DMS 273 (cell line): ENCODE results near the gene C9orf43.
A peak's percentile ranks its signal among the peaks of the same experiment; 100 is the strongest.
"Not testable (repeated sequence)": the region's sequence is repeated elsewhere in the genome, so short reads cannot be mapped to it uniquely, and the experiment has no call there.

Source experiments
- DNase-seq: peaks from one replicate; lab custom pipeline; 2025; ENCODE audit not compliant: unreplicated experiment; lab: John Stamatoyannopoulos, UW

C9orf43 gene

DNA sequence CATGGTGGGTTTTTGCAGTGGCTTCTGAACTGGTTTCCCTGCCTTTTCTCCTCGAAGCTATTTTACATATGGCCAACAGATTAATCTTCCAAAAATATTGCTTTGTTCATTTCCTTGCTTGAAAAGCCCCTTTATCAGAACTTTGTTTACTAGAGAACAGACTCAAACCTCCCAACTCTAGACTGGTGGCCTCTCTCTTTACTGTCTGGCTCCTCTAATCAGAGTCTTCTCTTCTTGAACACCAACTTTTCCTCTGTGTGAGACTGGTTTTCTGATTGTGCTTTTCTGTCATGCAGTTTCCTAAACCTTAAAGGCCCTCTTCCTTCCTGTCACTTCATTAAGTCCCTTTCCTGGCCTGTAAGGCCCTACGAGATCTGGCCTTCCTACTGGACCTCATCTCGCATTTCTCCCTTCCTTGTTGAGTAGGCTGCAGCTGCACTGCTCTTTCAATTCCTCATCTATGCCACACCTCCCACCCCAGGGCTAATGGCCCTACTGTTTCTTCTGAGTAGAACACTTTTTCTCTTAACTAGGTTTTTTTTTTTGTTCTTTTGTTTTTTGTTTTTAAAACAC, 5.7 kb downstream of the C9orf43 start:
- no peak for DNase-seq

DNA sequence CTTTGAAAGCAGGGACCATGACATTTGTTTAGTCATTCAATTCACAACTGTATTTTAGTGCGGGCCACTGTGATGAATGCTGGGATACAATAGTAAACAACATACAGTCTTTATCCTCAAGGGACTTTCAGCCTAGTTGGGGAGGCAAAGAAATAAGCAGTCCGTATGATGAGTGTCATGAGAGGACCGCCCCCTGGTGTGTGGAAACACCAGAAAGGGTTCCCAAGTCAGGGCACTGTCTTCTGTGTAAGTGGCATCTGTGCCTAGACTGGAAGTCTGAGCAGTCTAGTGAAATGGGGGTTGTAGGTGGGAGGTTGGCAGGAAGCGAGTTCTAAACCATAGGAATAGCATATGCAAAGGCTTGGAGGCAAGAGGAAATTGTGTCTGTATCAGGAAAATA, 6.8 kb downstream of the C9orf43 start:
- DNase-seq: no peak

DNA sequence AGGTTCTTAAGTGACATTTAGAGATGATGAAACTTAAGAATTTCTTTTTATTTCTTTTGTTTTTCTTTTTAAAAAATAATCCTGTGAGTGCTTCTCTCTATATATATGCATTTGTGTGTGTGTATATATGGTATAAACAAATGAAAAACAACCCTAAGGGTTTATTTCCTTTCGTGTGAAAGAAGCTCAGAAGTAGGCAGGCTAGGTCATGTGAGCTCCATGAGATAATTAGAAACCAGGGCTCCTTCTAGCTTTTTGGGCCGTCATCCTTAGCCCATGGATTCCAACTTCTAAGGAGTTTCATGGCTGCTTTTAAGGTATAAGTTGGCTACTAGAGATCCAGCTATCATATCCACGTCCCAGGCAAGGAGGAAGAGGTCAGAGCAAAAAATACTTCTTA, 11.2 kb downstream of the C9orf43 start:
- DNase-seq: no peak

DNA sequence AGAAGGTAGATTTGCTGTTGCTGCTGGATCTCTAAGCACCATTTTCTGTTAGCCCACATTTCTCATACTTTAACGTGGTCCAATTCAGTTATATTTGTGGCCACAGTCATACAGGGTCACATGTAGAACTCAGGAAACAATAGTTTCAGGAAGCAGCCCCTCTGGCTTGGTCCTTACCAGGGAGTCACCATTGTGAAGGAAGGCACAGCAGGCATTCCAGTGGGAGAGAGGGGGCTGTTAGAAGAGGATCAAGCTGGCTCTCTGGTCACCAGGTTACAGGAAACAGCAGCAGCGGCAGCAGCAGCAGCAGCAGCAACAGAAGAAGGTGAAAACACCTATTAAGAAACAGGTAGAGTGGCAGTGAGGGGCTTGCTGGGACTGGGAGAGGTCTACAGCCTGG, 14.5 kb downstream of the C9orf43 start:
- DNase-seq: no peak

DNA sequence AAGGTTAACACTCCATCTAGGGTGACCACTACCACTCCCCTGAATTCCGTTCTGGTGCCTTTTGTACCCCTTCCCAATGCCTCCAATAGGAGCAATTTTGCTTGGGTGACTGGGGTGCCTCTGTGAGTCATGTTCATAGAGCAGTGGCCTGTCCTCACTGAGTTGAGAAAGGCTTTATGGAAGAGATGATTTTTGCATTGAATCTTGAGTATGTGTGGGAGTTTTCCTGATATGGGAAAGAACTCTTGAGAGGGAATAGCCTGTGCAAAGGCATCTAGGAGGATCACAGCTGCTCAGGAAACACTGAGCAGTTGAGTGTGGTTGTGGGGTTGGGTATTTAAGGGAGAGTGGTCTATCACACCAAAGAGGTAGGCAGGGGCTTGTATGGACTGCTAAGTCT, 16.2 kb downstream of the C9orf43 start:
- DNase-seq: no peak

DNA sequence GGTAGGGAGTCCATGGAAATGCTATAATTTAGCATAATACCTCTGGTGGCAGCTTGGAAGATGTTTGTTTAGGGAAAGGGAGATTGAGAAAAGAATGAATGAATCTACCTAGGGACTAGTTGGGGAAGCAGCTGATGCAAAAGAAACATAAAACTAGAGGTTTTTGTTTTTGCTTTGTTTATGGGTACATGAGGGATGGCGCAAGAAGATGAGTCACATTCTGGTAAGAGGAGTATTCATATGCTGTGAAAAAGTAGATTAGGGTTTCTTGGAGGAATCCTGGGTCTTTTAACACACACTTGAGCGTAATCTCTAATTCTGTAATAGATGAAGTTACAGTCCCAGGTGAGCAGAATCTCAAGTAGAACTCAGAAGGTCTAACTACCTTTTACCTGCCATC, 17.1 kb downstream of the C9orf43 start:
- DNase-seq: no peak

DNA sequence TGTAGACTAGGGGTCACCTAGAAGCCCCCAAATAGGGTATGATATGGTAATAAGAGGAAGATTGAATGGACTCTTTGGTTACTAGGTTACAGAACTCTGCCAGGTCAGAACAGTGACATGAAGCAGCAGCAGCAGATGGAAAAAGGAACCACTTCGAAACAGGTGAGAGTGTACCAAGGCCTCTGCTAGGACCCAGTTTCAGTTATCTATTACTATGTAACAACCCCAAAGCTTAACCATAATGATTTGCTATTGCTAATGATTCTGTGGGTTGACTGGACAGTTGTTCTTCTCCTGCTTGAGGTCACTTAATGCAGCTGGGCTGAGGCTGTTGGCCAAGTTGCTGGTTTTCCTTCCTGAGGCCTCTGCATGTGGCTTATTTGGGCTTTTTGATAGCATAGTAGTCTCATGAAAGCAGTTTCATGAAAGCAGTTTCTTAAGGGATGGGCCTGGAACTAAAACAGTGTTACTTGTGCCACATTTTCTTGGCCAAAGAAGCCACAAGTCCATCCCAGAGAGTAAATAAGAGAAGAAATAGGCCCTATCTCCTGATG, 17.6 kb downstream of the C9orf43 start:
- DNase-seq: no peak

DNA sequence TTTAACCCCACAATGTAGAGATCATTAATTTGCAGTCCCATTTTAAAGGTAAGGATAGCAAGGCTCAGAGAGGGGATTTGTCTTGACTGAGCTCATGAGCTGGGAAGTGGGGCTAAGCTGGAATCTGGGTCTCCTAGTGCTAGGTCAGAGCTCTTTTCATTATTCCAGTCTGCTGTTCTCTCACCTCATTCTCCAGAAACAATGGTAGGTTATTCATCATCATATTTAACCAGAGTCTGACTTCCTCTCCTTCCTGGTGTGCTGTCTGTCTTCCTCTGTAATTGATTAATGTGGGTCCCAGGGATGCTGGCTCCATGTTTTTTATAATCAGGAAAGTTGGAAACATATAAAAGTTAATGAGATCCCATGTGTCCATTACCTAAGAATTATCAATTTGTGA, 20.6 kb downstream of the C9orf43 start:
- no peak for DNase-seq

DNA sequence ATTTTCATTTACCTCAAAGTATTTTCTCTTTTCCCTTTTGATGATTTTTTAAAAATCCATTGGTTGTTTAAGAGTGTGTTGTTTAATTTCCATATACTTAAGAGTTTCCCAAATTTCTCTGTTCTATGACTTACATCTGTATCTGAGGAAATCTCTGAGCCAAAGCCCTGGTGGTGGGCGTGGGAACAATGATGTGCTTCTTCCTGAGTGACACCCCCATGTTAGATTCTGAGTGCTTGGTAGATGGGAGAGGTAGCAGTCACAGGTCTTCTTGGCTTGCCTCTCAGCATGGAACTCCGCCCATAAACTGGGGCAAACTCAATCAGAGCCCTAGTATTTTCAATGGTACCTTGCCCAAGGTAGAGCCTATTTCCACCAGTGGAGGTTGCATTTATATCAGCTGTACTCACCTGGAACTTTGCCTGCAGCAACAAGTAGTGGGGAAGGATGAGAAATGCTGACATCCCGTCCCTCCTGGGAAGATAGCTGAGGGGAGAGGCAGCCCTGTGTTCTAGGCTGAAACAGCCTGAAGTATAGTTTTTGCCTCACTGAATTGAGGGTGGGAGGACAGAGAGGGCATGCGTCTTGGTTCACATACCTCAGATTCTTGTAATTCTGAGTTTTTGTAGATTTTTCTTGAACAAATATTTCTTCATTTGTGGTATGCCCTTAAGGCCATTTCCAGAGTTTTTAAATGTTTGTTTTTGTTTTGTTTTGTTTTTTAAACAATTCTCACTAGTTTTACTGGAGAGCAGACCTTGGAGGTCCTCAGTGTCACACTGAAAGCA, 26.4 kb downstream of the C9orf43 start:
- DNase-seq: no peak

DNA sequence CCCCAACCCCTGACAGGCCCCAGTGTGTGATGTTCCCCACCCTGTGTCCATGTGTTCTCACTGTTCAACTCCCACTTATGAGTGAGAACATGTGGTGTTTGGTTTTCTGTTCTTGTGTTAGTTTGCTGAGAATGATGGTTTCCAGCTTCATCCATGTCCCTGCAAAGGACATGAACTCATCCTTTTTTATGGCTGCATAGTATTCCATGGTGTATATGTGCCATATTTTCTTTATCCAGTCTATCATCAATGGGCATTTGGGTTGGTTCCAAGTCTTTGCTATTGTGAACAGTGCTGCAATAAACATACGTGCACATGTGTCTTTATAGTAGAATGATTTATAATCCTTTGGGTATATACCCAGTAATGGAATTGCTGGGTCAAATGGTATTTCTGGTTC, 27.2 kb downstream of the C9orf43 start:
- DNase-seq: not testable (repeated sequence)

DNA sequence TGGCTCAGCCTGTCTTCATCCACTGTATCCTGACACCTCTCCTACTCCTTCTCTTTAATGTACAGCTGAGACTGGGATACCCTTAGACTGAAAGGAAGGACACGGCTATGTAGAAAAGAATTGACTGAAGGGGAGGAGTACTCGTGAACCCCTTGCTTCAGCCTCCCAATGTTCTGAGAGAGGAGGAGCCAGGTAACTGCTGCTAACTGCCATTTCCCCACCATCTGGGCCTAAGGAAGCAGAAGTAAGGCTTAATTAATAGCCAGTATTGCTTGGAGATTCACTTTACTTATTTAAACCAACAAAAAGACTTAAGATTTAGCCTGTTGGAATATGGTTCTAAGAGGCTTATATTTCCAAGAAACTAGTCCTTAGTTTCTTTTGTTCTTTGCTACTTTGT, 34.2 kb downstream of the C9orf43 start:
- no peak for DNase-seq

DNA sequence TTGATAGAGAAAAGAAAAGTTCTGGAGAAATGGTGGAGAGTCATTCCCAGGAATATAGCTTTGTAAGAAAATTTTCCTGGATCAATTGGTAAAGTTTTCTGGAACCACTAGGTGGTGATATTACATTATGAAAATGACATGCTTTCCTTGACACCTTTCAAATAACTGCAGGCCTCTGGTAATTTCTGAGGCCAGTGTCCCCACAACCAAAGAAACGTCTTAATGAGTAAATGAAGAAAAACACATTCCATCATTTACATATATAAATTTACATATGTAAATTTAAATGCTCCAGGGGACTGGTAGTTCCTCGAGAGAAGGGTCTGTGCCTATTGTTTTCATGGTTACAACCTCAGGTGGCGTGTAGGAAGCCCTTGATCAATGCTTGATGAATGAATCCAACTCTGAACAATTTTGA, 35.8 kb downstream of the C9orf43 start:
- DNase-seq: peak; percentile 68

DNA sequence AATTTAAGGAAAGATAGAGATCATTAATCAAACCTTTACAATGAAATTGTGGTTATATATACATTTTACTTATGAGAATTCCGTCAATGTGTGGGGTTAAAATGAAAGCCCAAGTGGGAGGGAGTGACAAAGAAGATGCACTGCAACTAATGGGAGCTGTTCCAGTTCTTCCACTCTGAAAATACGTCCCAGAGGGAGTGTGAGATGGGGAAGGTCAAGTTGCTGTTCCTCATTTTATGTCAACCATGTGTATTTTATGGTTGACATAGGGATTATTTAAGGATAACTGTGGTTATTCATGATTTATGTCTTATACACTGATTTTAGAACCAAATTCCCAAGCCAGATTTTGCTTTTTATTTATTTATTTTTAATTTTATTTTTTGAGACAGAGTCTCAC, 38.8 kb downstream of the C9orf43 start:
- DNase-seq: no peak

DNA sequence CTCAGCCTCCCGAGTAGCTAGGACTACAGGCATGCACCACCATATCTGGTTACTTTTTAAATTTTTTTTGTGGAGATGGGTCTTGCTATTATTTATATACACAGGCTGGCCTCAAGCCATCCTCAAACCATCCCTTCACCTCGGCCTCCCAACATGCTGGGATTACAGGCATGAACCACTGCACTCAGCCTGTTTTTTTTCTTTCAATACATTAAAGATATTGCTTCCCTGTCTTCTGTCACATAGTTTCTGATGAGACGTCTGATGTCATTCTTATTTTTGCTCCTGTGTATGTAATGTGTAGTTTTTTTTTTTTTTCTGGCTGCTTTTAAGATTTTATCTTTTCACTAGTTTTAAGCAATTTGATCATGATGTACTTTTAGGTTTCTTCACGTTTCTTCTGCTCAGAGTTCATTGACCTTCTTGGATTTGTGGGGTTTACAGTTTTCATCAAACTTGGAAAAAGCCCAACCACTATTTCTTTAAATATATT, 41.6 kb downstream of the C9orf43 start:
- DNase-seq: no peak

DNA sequence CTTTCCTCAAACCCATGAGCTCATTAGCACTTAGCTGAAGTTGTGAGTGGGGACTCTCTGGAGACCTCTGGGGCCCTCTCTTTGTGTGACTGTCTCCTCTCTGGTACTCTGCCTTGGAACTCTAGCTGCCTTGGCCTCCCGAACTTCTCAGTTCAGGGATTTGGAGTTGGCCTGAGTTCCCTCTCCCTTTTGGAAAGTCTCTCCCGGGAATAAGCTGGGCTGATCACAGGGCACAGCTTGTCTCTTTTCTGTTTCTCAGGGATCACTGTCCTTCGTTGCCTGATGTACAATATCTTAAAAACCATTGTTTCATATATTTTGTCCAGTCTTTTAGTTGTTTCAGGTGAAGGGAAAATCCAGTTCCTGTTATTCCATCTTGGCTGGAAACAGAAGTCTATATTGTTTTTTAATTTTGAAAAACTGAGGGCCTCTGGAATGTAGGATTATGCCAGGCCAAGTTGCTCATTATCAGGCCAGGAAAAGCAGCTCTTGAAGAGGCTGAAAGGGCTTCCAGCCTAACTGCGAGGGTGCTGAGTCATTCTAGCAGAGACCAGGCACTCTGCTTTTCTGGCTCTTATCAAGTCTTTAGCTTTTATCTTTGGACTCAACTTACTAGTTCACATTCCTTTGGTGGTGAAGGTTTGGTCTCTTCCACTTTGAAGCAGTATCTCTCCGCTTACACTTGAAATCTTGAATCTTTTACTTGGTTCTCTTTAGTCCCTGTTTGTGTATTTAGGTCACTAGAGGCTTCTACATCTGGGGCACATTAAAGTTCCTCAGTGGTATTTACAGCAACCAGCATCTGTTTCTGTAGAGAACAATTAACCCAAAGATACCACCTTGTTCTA, 44.6 kb downstream of the C9orf43 start:
- DNase-seq: peak; percentile 54

DNA sequence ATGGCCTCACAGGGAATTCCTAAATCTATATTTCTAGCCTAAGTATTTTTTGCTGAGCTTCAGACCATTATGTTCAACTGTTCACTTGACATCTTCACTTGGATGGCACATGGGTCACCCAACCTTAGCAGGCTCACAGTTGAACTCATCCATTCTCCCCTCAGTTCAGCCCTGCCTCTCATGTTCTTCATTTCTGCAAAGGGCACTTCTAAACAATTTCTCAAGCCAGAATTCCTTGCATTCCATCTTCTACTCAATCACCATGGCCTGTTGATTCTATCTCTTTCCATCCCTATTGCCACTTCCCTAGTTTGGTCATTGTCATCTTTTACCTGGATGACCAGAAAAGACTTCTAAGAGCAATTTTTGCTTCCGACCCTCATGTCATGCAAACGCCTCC, 45.7 kb downstream of the C9orf43 start:
- no peak for DNase-seq

DNA sequence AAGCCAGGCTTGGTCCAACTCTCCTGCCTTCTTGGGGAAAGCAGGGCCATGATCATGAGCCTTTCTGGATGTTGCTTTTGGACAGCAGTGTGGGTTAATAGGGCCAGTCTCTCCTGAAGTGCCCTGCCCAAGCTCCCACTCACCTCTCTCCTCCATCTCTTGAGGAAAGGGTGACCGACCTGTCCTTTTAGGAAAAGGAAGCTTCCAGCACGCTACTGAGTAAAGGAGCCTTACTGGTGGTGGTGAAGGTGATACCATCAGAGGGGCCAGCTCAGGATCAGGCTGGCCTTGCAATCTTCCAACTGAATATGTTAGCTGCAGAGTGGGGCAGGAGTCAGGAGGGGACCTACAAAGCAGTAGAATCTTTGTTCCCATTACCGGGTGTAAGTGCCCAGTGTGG, 50.7 kb downstream of the C9orf43 start:
- DNase-seq: no peak

DNA sequence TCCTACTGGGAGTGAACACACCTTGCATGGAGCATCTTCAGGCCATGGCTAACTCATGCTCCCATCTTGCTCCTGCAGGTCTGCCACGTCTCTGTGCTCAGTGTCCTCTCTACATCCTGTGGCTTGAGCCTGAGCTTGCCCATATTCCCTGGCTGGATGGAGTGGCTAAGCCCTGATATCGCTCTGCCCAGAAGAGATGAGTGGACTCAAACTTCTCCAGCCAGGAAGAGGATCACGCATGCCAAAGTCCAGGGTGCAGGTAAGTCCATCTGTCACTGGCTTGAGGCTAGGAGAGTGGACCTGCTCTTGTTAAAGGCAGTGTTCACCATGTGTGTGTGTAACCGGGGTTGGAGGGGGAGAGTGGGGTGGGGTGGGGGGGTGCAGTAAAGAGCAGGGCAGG, 51.4 kb downstream of the C9orf43 start:
- no peak for DNase-seq

DNA sequence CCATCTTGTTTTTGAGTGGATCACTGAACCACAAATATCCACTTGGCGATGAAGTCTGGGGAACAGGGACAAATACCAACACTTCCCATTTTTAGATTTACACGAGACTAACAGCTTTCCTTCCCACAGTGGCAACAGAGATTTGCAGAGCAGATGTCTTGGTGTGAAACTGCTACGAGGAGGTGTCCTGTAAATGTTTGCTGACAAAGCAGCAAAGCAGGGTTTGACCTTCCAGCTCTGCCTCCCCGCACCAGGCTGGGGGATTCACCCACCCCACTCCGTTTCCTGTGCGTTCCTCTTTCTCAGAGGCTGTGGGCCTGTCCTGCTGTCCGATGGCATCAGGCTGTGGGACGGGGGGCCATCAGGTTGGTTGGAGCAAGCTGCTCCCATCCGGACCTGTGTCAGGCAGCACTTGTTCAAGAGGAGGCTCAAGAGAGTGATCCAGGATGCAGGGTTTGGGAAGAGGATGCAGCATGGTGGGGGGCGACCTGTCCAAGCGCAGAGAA, 52.3 kb downstream of the C9orf43 start:
- DNase-seq: no peak

DNA sequence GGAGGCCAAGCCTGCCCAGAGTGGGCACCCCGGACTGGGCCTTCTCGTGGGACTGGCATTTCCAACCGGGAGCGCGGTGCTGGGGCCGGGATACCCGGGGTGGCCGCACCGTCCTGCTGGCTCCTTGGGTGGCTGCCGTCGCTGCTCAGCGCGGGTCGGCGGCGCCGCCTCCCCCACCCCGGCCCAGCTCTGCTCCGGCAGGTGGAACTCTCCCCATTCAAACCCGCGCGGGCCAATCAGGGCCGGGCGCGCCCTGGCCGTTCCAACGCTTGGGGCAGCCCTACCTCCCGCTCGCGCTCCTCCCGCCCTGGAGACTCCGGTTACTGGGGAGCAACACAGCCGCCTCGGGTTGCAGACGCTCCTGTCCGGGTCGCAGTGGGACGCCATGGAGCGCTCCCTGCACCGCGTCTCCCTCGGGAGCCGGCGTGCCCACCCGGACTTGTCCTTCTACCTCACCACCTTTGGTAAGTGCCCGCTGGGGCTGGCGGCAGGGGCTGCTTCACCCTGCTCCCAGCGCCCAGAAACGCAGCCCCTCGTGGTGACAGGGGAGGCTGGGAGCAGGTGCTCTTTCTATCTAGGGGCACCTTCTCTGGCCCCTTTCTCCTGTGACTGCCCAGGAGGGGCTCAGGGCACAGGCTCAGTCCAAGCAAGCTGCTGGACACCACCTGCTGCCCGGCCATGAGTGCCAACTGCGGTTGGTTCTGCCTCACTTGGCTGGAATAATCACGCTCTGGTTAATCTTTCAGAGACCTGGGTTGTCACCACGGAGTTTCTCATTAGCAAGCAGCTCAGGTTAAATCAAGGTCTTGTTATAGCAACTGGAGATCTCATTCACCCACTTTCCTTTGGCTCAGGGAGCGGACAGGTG, 53.1 kb downstream of the C9orf43 start, which contains the start of gene RGS3:
Gene RGS3 (plus strand): TSS at position 310 of the 868 bp plus-strand sequence. CDS start 76 bp downstream, at position 386.
- DNase-seq: peak; percentile 88
